Keratinocyte (primary cell): ENCODE data around the gene SSX2B. TPM values are rescaled to one million over a fixed set of nuclear protein-coding genes. Genes with fewer than 3 reads are reported as not detected.
A peak's percentile ranks its signal among the peaks of the same experiment; 100 is the strongest.
"Not testable (repeated sequence)": the region's sequence is repeated elsewhere in the genome, so short reads cannot be mapped to it uniquely, and the experiment has no call there.

Experiments used
- DNase-seq: peaks from one replicate; pipeline ENCODE4 v3.0.0-alpha.2; 2011; ENCODE audit warnings: low read depth, missing footprints, low spot score
- FAIRE-seq: peaks from 2 replicates; lab custom pipeline; 2011; peaks lifted over from hg19 to GRCh38; lab: Jason Lieb, UNC
- H2AFZ ChIP-seq: 2 replicates; pipeline ENCODE4 v1.6.0; 2012; ENCODE audit warnings: low read length, control low read depth, inconsistent platforms; ENCODE audit not compliant: control insufficient read depth
- H3K27ac ChIP-seq: 2 replicates; pipeline ENCODE4 v1.5.1; 2011; ENCODE audit warnings: low read length; ENCODE audit not compliant: control insufficient read depth, insufficient read depth
- H3K27me3 ChIP-seq: 3 replicates; pipeline ENCODE4 v1.6.0; 2011; ENCODE audit warnings: low read length; ENCODE audit not compliant: control insufficient read depth, insufficient read depth; ENCODE audit errors: extremely low read depth
- H3K36me3 ChIP-seq, 2 experiments: 2 replicates in 1 of 2; 3 replicates in 1 of 2; pipeline ENCODE4 v1.5.1; 2011; ENCODE audit warnings: low read length in 2 of 2, mild to moderate bottlenecking in 1 of 2; ENCODE audit not compliant: control insufficient read depth in 2 of 2, insufficient read depth in 2 of 2; ENCODE audit errors: extremely low read depth in 1 of 2
- H3K4me1 ChIP-seq: 3 replicates; pipeline ENCODE4 v1.5.1; 2011; ENCODE audit warnings: low read length; ENCODE audit not compliant: control insufficient read depth, insufficient read depth; ENCODE audit errors: extremely low read depth
- H3K4me2 ChIP-seq: 3 replicates; pipeline ENCODE4 v1.6.0; 2011; ENCODE audit warnings: low read depth, low read length; ENCODE audit not compliant: control insufficient read depth, insufficient read depth; ENCODE audit errors: extremely low read depth
- H3K4me3 ChIP-seq, 3 experiments: fragments of 200-600 bp in 1 of 3; sonication (generic) in 1 of 3; 2 replicates in 2 of 3; 3 replicates in 1 of 3; pipeline ENCODE4 v1.5.1; 2011 to 2016; ENCODE audit warnings: low read length in 3 of 3, mild to moderate bottlenecking in 3 of 3, control low read depth in 2 of 3, inconsistent platforms in 1 of 3, low read depth in 1 of 3, mixed read lengths in 1 of 3, mixed run types in 1 of 3, moderate library complexity in 1 of 3; ENCODE audit not compliant: control insufficient read depth in 2 of 3, insufficient read depth in 2 of 3; ENCODE audit errors: extremely low read depth in 1 of 3
- H3K79me2 ChIP-seq: 2 replicates; pipeline ENCODE4 v1.6.0; 2012; ENCODE audit warnings: low read length; ENCODE audit not compliant: control insufficient read depth, insufficient read depth
- H3K9ac ChIP-seq: 3 replicates; pipeline ENCODE4 v1.6.0; 2011; ENCODE audit warnings: low read length; ENCODE audit not compliant: control insufficient read depth, insufficient read depth; ENCODE audit errors: extremely low read depth
- H3K9me1 ChIP-seq: 3 replicates; pipeline ENCODE4 v1.6.0; 2011; ENCODE audit warnings: low read length; ENCODE audit not compliant: control insufficient read depth, insufficient read depth; ENCODE audit errors: extremely low read depth
- H3K9me3 ChIP-seq: 2 replicates; pipeline ENCODE4 v1.5.1; 2012; ENCODE audit warnings: low read depth, low read length; ENCODE audit not compliant: control insufficient read depth
- H4K20me1 ChIP-seq: 3 replicates; pipeline ENCODE4 v1.6.0; 2011; ENCODE audit warnings: low read length; ENCODE audit not compliant: control insufficient read depth, insufficient read depth; ENCODE audit errors: extremely low read depth
- dilution Hi-C: fragments of 300-500 bp; cut with MboI; formaldehyde crosslinking; loops from one replicate; pipeline ENCODE4 v1.7.0; 2020; ENCODE audit warnings: low sequenced_read_pairs; ENCODE audit not compliant: extremely low pct_ligation_motif_present
- polyA minus RNA-seq, 3 experiments: library from RNA; depleted of rRNA, polyadenylated mRNA; stranded (reverse); fragments of >200 nt; gene quantifications; 1 replicate in 1 of 3; 2 replicates in 1 of 3; 3 replicates in 1 of 3; pipeline ENCODE4 v1.2.3, GENCODE V29; 2011
- polyA plus RNA-seq, 5 experiments: library from polyadenylated mRNA; depleted of rRNA in 3 of 5; stranded (reverse) in 3 of 5; stranded (forward) in 1 of 5; unstranded in 1 of 5; fragments of >200 nt; gene quantifications; 1 replicate in 1 of 5; 2 replicates in 3 of 5; 3 replicates in 1 of 5; pipeline versions ENCODE4 v1.2.1 to v1.2.3, GENCODE V29; 2011 to 2012; ENCODE audit warnings: missing spikeins in 2 of 5, low read depth in 1 of 5, low replicate concordance in 1 of 5

The SSX2B gene, protein sequence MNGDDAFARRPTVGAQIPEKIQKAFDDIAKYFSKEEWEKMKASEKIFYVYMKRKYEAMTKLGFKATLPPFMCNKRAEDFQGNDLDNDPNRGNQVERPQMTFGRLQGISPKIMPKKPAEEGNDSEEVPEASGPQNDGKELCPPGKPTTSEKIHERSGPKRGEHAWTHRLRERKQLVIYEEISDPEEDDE
- polyA plus RNA-seq (not detected in 3 replicates), polyA minus RNA-seq (0.67 TPM in 1 of 3 replicates, not detected in the others)
- not detected for polyA plus RNA-seq (2011; ENCODE audit: low read depth)
- not detected in 2 replicates for polyA plus RNA-seq (2011; cell fraction: cytosol; rRNA removed)
- not detected in 2 replicates for polyA plus RNA-seq (2011; cell fraction: nucleus; rRNA removed)
- polyA plus RNA-seq (2012; ENCODE audit: low replicate concordance), result not detected in 2 replicates
- not detected for polyA minus RNA-seq (2011; cell fraction: cytosol; rRNA and poly(A)+ RNA removed)
- polyA minus RNA-seq (2011; cell fraction: nucleus; rRNA and poly(A)+ RNA removed), result not detected in 2 replicates

DNA sequence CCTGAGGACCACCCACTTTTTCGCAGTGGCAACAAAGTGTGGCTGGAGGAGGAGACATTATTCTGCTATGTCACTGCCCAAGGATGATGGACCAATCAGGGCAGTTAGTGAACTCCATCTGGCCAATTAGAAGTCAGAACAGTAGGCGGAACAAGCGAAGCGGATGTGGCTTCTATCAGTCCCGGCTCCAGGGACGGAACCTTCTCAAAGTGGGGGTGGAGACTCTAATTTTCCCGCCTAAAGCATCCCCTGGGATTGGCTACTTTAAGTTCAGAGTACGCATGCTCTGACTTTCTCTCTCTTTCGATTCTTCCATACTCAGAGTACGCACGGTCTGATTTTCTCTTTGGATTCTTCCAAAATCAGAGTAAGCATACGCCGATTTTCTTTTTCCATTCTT is at the start of gene SSX2B:
Gene SSX2B (plus strand): TSS at position 301 of the 400 bp plus-strand sequence. CDS start 1,429 bp downstream, outside the sequence.
- H3K79me2 ChIP-seq, H3K9me3 ChIP-seq, dilution Hi-C loops, H3K9me1 ChIP-seq, H2AFZ ChIP-seq, H3K4me1 ChIP-seq, H4K20me1 ChIP-seq, H3K36me3 ChIP-seq, H3K27me3 ChIP-seq, FAIRE-seq, H3K4me3 ChIP-seq, H3K4me2 ChIP-seq, H3K27ac ChIP-seq, H3K9ac ChIP-seq, DNase-seq: not testable (repeated sequence)

DNA sequence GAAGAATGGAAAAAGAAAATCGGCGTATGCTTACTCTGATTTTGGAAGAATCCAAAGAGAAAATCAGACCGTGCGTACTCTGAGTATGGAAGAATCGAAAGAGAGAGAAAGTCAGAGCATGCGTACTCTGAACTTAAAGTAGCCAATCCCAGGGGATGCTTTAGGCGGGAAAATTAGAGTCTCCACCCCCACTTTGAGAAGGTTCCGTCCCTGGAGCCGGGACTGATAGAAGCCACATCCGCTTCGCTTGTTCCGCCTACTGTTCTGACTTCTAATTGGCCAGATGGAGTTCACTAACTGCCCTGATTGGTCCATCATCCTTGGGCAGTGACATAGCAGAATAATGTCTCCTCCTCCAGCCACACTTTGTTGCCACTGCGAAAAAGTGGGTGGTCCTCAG is 44.0 kb upstream of the SSX2B start, which contains the start of gene SSX2:
Gene SSX2 (minus strand): TSS at position 101 of the 400 bp plus-strand sequence. CDS start 1,429 bp downstream, outside the sequence.
- H3K27me3 ChIP-seq, H4K20me1 ChIP-seq, H3K36me3 ChIP-seq, H3K9me1 ChIP-seq, H2AFZ ChIP-seq, FAIRE-seq, dilution Hi-C loops, H3K9ac ChIP-seq, DNase-seq, H3K79me2 ChIP-seq, H3K27ac ChIP-seq, H3K4me2 ChIP-seq, H3K4me3 ChIP-seq, H3K9me3 ChIP-seq, H3K4me1 ChIP-seq: not testable (repeated sequence)

DNA sequence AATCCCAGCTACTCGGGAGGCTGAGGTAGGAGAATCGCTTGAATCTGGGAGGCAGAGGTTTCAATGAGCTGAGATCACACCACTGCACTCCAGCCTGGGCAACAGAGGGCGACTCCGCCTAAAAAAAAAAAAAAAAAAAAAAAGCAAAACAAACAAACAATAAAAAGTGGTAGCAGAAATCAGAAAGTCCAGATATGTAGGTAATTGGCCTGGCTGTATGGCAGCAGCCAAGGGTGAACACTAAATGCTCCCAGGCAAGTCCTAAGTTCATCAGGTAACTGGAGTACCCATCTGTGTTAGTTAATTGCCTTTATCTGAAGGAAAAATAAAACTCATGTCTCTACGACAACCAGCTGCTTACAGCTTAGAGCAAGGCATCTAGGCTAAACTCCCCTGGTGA is 14.9 kb downstream of the SSX2B start:
- H3K79me2 ChIP-seq, H3K36me3 ChIP-seq, H3K27ac ChIP-seq, H3K9me3 ChIP-seq, H3K4me1 ChIP-seq, FAIRE-seq, H3K9me1 ChIP-seq, H3K9ac ChIP-seq, dilution Hi-C loops, H3K4me2 ChIP-seq, H3K4me3 ChIP-seq, H4K20me1 ChIP-seq, H3K27me3 ChIP-seq, H2AFZ ChIP-seq, DNase-seq: not testable (repeated sequence)

DNA sequence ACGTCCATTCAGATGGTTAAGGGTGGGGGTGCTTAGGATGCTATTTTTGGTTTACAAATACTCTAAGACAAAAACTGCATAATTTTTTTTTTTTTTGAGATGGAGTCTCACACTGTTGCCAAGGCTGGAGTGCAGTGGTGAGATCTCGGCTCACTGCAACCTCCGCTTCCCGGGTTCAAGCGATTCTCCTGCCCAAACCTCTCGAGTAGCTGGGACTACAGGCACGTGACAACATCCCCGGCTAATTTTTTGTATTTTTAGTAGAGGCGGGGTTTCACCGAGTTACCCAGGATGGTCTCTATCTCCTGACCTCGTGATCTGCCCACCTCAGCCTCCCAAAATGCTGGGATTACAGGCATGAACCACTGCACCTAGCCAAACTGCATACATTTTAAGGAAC is 22.5 kb downstream of the SSX2B start:
- DNase-seq, H3K27ac ChIP-seq, H3K79me2 ChIP-seq, H4K20me1 ChIP-seq, H3K9me3 ChIP-seq, dilution Hi-C loops, FAIRE-seq, H3K4me3 ChIP-seq, H3K4me1 ChIP-seq, H2AFZ ChIP-seq, H3K9ac ChIP-seq, H3K4me2 ChIP-seq, H3K36me3 ChIP-seq, H3K27me3 ChIP-seq, H3K9me1 ChIP-seq: not testable (repeated sequence)

DNA sequence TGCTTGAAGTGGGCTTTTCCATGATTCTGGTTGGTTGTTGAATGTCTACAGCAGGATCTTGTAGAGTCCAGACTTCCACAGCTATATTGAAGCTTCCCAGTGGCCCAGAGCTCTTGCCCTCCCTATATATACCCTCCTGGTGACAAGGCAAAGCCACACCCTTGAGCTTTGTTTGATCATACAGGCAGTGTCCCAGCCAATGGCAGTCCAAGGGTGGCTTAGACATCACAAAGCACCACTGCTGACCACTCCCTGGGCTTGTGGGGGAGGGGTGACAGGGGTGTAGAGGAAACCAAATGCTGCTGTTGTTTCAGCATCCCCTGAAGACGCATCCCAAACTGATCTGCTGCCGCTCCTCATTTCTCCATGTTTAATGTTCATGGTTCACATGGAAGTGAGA is 46.3 kb downstream of the SSX2B start, which contains the start of gene SPANXN5:
Gene SPANXN5 (minus strand): TSS at position 101 of the 400 bp plus-strand sequence. CDS start 79 bp downstream, at position 22.
- H2AFZ ChIP-seq, H3K27me3 ChIP-seq, H3K4me1 ChIP-seq, H3K79me2 ChIP-seq, H3K9ac ChIP-seq, H3K4me3 ChIP-seq, H3K9me3 ChIP-seq, H3K36me3 ChIP-seq, H3K4me2 ChIP-seq, FAIRE-seq, DNase-seq, H4K20me1 ChIP-seq, H3K9me1 ChIP-seq, dilution Hi-C loops: not testable (repeated sequence)
- H3K27ac ChIP-seq, result peak within 1 kb of the TSS; percentile 20
